HCT116 (cell line): ENCODE measurements around the gene WDR20.

Source experiments
- ATF3 ChIP-seq: IDR thresholded peaks from 2 replicates; pipeline ENCODE4 v1.6.1; 2012
- CTCF ChIP-seq, 3 experiments: fragments of 200-600 bp in 1 of 3; sonication (generic) in 1 of 3; IDR thresholded peaks in 2 of 3; conservative IDR thresholded peaks in 1 of 3; 2 replicates each; pipeline ENCODE4 v1.5.1; 2012 to 2017; ENCODE audit warnings: low read depth in 2 of 3, low read length in 2 of 3, antibody characterized with exemption in 1 of 3, borderline replicate concordance in 1 of 3, control low read depth in 1 of 3, mild to moderate bottlenecking in 1 of 3, mixed read lengths in 1 of 3, mixed run types in 1 of 3, moderate library complexity in 1 of 3; ENCODE audit not compliant: insufficient read depth in 1 of 3
- ELF1 ChIP-seq: IDR thresholded peaks from 2 replicates; pipeline ENCODE4 v1.6.1; 2012; ENCODE audit warnings: low read depth, borderline replicate concordance
- EZH2 ChIP-seq: fragments of 200-600 bp; sonication (generic); IDR thresholded peaks from 2 replicates; pipeline ENCODE4 v1.6.1; 2017; ENCODE audit warnings: antibody characterized with exemption, mixed run types
- EZH2phosphoT487 ChIP-seq: fragments of 200-600 bp; IDR thresholded peaks from 2 replicates; pipeline ENCODE4 v1.6.1; 2018; ENCODE audit warnings: antibody characterized with exemption, borderline replicate concordance
- FOSL1 ChIP-seq: IDR thresholded peaks from 2 replicates; pipeline ENCODE4 v1.6.1; 2012; ENCODE audit warnings: low read depth
- JUND ChIP-seq: IDR thresholded peaks from 2 replicates; pipeline ENCODE4 v1.6.1; 2012
- POLR2A ChIP-seq: IDR thresholded peaks from 2 replicates; pipeline ENCODE4 v1.7.0; 2011; ENCODE audit warnings: borderline replicate concordance; ENCODE audit not compliant: insufficient read depth, insufficient read length; ENCODE audit errors: extremely low read depth
- POLR2AphosphoS5 ChIP-seq: IDR thresholded peaks from 2 replicates; pipeline ENCODE4 v1.6.1; 2011; ENCODE audit warnings: mild to moderate bottlenecking, low read depth, low read length, moderate library complexity
- RAD21 ChIP-seq: IDR thresholded peaks from 2 replicates; pipeline ENCODE4 v1.6.1; 2012; ENCODE audit warnings: low read depth, mild to moderate bottlenecking
- SP1 ChIP-seq: IDR thresholded peaks from 2 replicates; pipeline ENCODE4 v1.6.1; 2012; ENCODE audit warnings: low read depth
- TCF7L2 ChIP-seq: IDR thresholded peaks from 2 replicates; pipeline ENCODE4 v1.7.0; 2011; ENCODE audit warnings: borderline replicate concordance, inconsistent platforms; ENCODE audit not compliant: insufficient read depth, insufficient read length; ENCODE audit errors: extremely low read depth
- YY1 ChIP-seq: IDR thresholded peaks from 2 replicates; pipeline ENCODE4 v1.6.1; 2011; ENCODE audit warnings: low read length, low read depth, moderate library complexity, mild to moderate bottlenecking; ENCODE audit not compliant: insufficient replicate concordance; ENCODE audit errors: extremely low read depth
- ZFX ChIP-seq: fragments of 450-650 bp; IDR thresholded peaks from 2 replicates; pipeline ENCODE4 v1.6.1; 2017

- TF ChIP-seq CTCF (IDR thresholded peaks at IDR 0.05 in 2 of 3, conservative IDR thresholded peaks at IDR 0.05 in 1 of 3; ENCODE audit: borderline replicate concordance in 1 of 3, insufficient read depth in 1 of 3, low read depth in 2 of 3, low read length in 2 of 3) (no peak), RAD21 (no peak), POLR2A (no peak), POLR2AphosphoS5 (no peak), ATF3 (no peak), FOSL1 (no peak), TCF7L2 (no peak), JUND (no peak), ELF1 (no peak), YY1 (no peak), SP1 (no peak), EZH2 (no peak), EZH2phosphoT487 (no peak), ZFX (no peak)
These were observed 115.9 kb downstream of the WDR20 start for GRCh38 chr14:102255401-102256190.
